Peyer's patch (tissue), 4 donors: ENCODE measurements around the gene TNFRSF4. TPM values are rescaled to one million over a fixed set of nuclear protein-coding genes. Genes with fewer than 3 reads are reported as not detected.
"Not testable (repeated sequence)": the region's sequence is repeated elsewhere in the genome, so short reads cannot be mapped to it uniquely, and the experiment has no call there.

Source experiments
- DNase-seq, 3 donors: peaks; one replicate each; pipeline ENCODE4 v3.0.0-alpha.2; 2017 to 2019
- H3K27ac ChIP-seq, 4 donors: fragments of 200-600 bp; sonication (generic); one replicate each; pipeline ENCODE4 v1.5.1; 2016 to 2019
- H3K27me3 ChIP-seq, 2 donors: fragments of 200-600 bp; sonication (generic); one replicate each; pipeline ENCODE4 v1.5.1; 2019
- H3K36me3 ChIP-seq, 3 donors: fragments of 200-600 bp; sonication (generic); one replicate each; pipeline ENCODE4 v1.5.1; 2016 to 2019
- H3K4me1 ChIP-seq, 4 donors: fragments of 200-600 bp; sonication (generic); one replicate each; pipeline ENCODE4 v1.5.1; 2016 to 2019
- H3K4me3 ChIP-seq, 4 donors: fragments of 200-600 bp; sonication (generic); 1 replicate in 3 of 4; 2 replicates in 1 of 4; pipeline ENCODE4 v1.5.1; 2016 to 2019; ENCODE audit warnings: mild to moderate bottlenecking in 1 of 4
- H3K9me3 ChIP-seq, 4 donors: fragments of 200-600 bp; sonication (generic); one replicate each; pipeline ENCODE4 v1.5.1; 2016 to 2019; ENCODE audit warnings: mild to moderate bottlenecking in 1 of 4
- POLR2A ChIP-seq, 2 donors: fragments of 450-650 bp; IDR thresholded peaks; one replicate each; pipeline ENCODE4 v1.5.1; 2017; ENCODE audit warnings: antibody characterized with exemption in 2 of 2, mild to moderate bottlenecking in 2 of 2, moderate library complexity in 2 of 2
- total RNA-seq, 4 donors: library from RNA; depleted of rRNA; stranded (reverse); fragments of >200 nt; gene quantifications; one replicate each; pipeline ENCODE4 v1.1.0, GENCODE V29; 2016
- TF ChIP-seq, protein P1 (sequence below), 6 experiments: fragments of 450-650 bp in 4 of 6; fragments of 200-600 bp in 2 of 6; sonication (generic) in 1 of 6; IDR thresholded peaks; one replicate each; pipeline ENCODE4 v1.5.1; 2017 to 2019; ENCODE audit warnings: antibody characterized with exemption in 6 of 6, mild to moderate bottlenecking in 3 of 6, moderate library complexity in 1 of 6

The TNFRSF4 gene
- total RNA-seq, 4 donors from 2014 or later = 1.6 to 9.1 (median 2.8) TPM; not detected in 1

DNA sequence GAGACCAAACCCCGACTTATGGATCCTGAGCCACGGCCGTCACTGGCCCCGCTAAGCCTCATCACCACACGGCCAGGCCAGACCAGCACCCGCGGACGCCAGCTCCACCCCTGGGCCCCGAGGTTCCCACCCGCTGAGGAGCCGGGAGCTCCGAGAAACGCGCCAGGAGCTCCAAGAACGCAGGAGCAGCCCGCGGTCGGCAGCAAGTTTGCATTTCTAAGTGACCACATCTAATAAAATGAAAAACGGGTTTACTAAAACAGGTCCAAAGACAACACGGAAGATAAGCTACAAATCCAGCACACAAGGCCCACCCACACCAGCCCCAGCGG lies 40.7 kb upstream of the TNFRSF4 start:
- no peaks in the 10 kb centered on the region for H3K9me3 ChIP-seq
- H3K27me3 ChIP-seq = no peaks in the 10 kb centered on the region
- H3K27ac ChIP-seq = no peak overlapping the region
- TF ChIP-seq, protein P1, sequence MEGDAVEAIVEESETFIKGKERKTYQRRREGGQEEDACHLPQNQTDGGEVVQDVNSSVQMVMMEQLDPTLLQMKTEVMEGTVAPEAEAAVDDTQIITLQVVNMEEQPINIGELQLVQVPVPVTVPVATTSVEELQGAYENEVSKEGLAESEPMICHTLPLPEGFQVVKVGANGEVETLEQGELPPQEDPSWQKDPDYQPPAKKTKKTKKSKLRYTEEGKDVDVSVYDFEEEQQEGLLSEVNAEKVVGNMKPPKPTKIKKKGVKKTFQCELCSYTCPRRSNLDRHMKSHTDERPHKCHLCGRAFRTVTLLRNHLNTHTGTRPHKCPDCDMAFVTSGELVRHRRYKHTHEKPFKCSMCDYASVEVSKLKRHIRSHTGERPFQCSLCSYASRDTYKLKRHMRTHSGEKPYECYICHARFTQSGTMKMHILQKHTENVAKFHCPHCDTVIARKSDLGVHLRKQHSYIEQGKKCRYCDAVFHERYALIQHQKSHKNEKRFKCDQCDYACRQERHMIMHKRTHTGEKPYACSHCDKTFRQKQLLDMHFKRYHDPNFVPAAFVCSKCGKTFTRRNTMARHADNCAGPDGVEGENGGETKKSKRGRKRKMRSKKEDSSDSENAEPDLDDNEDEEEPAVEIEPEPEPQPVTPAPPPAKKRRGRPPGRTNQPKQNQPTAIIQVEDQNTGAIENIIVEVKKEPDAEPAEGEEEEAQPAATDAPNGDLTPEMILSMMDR (IDR thresholded peaks at IDR 0.05) = no peak
- no peak for TF ChIP-seq POLR2A (IDR thresholded peaks at IDR 0.05)
- DNase-seq = no peak
- H3K4me1 ChIP-seq = peaks cover 0 to 11% (median 5%) of the 10 kb centered on the region in 4 donors
- H3K36me3 ChIP-seq = peaks cover 0 to 59% (median 0%) of the 10 kb centered on the region in 3 donors
- no peak overlapping the region for H3K4me3 ChIP-seq

GRCh38 chr1:1253972-1254666 lies 40.2 kb upstream of the TNFRSF4 start:
- TF ChIP-seq POLR2A (IDR thresholded peaks at IDR 0.05) = no peak
- Histone ChIP-seq H3K36me3 (peaks cover 0 to 54% (median 0%) of the 10 kb centered on the region in 3 donors), H3K27me3 (no peaks in the 10 kb centered on the region), H3K4me3 (no peak overlapping the region), H3K4me1 (peaks cover 0 to 11% (median 5%) of the 10 kb centered on the region in 4 donors), H3K27ac (no peak overlapping the region), H3K9me3 (no peaks in the 10 kb centered on the region)
- DNase-seq = no peak

GRCh38 chr1:1253314-1253713 lies 39.4 kb upstream of the TNFRSF4 start:
- DNase-seq = no peak
- H3K4me3 ChIP-seq = no peak overlapping the region
- peaks cover 0 to 47% (median 0%) of the 10 kb centered on the region in 3 donors for H3K36me3 ChIP-seq
- peaks cover 0 to 11% (median 5%) of the 10 kb centered on the region in 4 donors for H3K4me1 ChIP-seq
- TF ChIP-seq POLR2A (IDR thresholded peaks at IDR 0.05) = no peak
- TF ChIP-seq, protein P1 (IDR thresholded peaks at IDR 0.05) = no peak
- no peaks in the 10 kb centered on the region for H3K27me3 ChIP-seq
- no peaks in the 10 kb centered on the region for H3K9me3 ChIP-seq
- no peak overlapping the region for H3K27ac ChIP-seq

DNA sequence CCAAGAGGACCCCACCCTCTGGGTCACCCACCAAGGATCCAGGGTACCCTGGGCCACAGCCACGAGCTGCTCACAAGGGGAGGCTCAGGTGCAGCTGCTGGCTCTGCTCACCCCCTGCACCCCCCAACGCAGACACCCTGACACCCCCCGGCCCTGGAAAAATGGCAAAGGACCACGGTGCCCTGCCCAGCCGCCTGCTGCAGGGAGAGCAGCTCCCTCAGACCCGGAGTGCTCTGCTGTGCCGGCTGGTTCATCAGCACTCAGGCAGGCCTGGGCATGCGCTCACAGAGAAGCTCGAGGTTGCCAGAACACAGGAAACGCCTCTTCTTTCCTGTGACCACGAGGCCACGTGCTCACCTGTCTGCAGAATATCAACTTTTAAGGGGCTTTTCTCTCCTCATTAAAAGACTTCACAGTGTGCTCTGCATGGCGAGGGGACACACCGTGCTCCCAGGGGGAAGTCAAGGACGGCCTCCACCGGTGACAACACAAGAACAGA lies 36.9 kb upstream of the TNFRSF4 start:
- TF ChIP-seq, protein P1 (IDR thresholded peaks at IDR 0.05) = no peak
- TF ChIP-seq POLR2A (IDR thresholded peaks at IDR 0.05) = no peak
- Histone ChIP-seq H3K4me1 (peaks cover 0 to 16% (median 10%) of the 10 kb centered on the region in 4 donors), H3K9me3 (no peaks in the 10 kb centered on the region), H3K27me3 (peaks cover 0 to 15% of the 10 kb centered on the region in 2 donors), H3K27ac (peak overlapping the region in 2 of 4 donors; percentile 16 to 48), H3K4me3 (no peak overlapping the region), H3K36me3 (peaks cover 0 to 33% (median 0%) of the 10 kb centered on the region in 3 donors)
- peak in 2 of 3 donors; percentile 68 to 75 for DNase-seq

DNA sequence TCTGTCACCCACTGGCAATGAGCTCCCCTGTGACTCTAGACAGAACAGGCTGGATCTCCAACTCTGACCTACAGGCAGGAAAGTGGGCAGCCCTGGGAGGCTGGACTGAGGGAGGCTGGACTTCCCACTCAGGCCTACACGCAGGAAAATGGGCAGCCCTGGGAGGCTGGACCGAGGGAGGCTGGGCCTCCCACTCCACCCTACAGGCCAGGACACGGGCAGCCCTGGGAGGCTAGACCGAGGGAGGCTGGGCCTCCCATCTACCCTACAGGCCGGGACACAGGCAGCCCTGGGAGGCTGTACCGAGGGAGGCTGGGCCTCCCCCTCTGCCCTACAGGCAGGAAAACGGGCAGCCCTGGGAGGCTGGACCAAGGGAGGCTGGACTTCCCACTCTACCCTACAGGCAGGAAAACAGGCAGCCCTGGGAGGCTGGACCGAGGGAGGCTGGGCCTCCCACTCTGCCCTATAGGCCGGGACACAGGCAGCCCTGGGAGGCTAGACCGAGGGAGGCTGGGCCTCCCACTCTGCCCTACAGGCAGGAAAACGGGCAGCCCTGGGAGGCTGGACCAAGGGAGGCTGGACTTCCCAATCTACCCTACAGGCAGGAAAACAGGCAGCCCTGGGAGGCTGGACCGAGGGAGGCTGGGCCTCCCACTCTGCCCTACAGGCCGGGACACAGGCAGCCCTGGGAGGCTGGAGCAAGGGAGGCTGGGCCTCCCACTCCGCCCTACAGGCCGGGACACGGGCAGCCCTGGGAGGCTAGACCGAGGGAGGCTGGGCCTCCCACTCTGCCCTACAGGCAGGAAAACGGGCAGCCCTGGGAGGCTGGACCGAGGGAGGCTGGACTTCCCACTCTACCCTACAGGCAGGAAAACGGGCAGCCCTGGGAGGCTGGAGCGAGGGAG lies 34.3 kb upstream of the TNFRSF4 start:
- H3K27ac ChIP-seq, H3K4me3 ChIP-seq, H3K9me3 ChIP-seq, DNase-seq, H3K36me3 ChIP-seq: not testable (repeated sequence)
- Histone ChIP-seq H3K4me1 (peaks cover 0 to 16% (median 10%) of the 10 kb centered on the region in 4 donors), H3K27me3 (peaks cover 0 to 21% of the 10 kb centered on the region in 2 donors)

DNA sequence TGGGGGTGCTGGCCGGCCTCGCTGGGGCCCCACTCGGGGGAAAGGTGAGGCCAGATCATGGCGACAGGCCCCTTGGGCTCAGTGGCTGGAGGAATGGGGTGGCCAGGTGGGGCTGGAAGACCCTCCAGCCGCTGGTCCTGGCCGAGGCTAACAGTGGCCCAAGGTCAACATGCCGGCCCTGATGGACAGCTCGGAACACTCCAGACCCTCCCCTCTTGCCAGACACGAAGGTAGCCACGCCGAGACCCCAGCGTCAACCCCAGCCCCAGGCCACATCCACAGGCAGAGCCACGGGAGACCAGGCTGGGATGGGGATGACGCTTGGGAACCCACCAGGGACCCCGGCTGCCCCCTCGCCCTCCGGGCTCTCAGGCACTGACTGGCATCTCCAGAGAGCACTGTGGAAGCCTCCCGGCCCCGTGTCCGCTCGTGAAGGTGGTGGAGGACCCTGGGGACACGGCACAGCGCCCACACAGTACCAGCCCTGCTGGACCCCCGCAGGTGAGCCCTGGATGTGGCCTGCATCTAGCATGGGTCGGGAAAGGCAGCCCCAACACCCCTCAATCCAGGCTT lies 33.5 kb upstream of the TNFRSF4 start:
- no peak overlapping the region for H3K27ac ChIP-seq
- H3K9me3 ChIP-seq = no peaks in the 10 kb centered on the region
- H3K36me3 ChIP-seq = peaks cover 0 to 2% (median 0%) of the 10 kb centered on the region in 3 donors
- H3K4me3 ChIP-seq = no peak overlapping the region
- no peak for DNase-seq
- TF ChIP-seq POLR2A (IDR thresholded peaks at IDR 0.05) = no peak
- TF ChIP-seq, protein P1 (IDR thresholded peaks at IDR 0.05) = no peak
- H3K27me3 ChIP-seq = peaks cover 0 to 21% of the 10 kb centered on the region in 2 donors
- H3K4me1 ChIP-seq = peaks cover 0 to 16% (median 10%) of the 10 kb centered on the region in 4 donors
